Naive thymus-derived CD8-positive, alpha-beta T cell (primary cell): ENCODE measurements around the gene FAM50B. TPM values are rescaled to one million over a fixed set of nuclear protein-coding genes. Genes with fewer than 3 reads are reported as not detected.

Experiments used
- ATAC-seq, 2 donors: fragments of 150-1000 bp; cut with Tn5 transposase in 1 of 2; sonication (Bioruptor Pico), chemical (Tn5 transposase) in 1 of 2; 1 replicate in 1 of 2; 2 replicates in 1 of 2; pipeline ENCODE4 v1.10.0; 2021; ENCODE audit warnings: mild to moderate bottlenecking in 2 of 2, moderate library complexity in 2 of 2
- POLR2A ChIA-PET: fragments of 350-600 bp; sonication (Branson Sonifier 250); formaldehyde crosslinking; loops from one replicate; lab custom pipeline; 2021; ENCODE audit warnings: antibody characterized with exemption; lab: Charles Lee
- DNase-seq, 10 donors: peaks; one replicate each; pipeline versions ENCODE4 v3.0.0 to v3.0.0-alpha.2; 2020 to 2022
- H3K27ac Mint-ChIP-seq, 10 donors: one replicate each; pipeline ENCODE4 v1.8.0; 2020 to 2022; ENCODE audit warnings: mild to moderate bottlenecking in 10 of 10, mixed read lengths in 10 of 10, moderate library complexity in 4 of 10, inconsistent platforms in 1 of 10
- H3K27me3 Mint-ChIP-seq, 5 donors: one replicate each; pipeline ENCODE4 v1.8.0; 2021 to 2022; ENCODE audit warnings: mixed read lengths in 5 of 5
- H3K36me3 Mint-ChIP-seq, 3 donors: one replicate each; pipeline ENCODE4 v1.8.0; 2020 to 2022; ENCODE audit warnings: mixed read lengths in 3 of 3, mild to moderate bottlenecking in 2 of 3, inconsistent platforms in 1 of 3
- H3K4me1 Mint-ChIP-seq, 4 donors: one replicate each; pipeline ENCODE4 v1.8.0; 2021 to 2022; ENCODE audit warnings: mixed read lengths in 4 of 4
- H3K4me3 Mint-ChIP-seq, 10 donors: one replicate each; pipeline ENCODE4 v1.8.0; 2020 to 2022; ENCODE audit warnings: mild to moderate bottlenecking in 10 of 10, mixed read lengths in 10 of 10, moderate library complexity in 6 of 10, inconsistent platforms in 1 of 10
- H3K9me3 Mint-ChIP-seq, 9 donors: one replicate each; pipeline ENCODE4 v1.8.0; 2020 to 2022; ENCODE audit warnings: mixed read lengths in 9 of 9, mild to moderate bottlenecking in 3 of 9, inconsistent platforms in 1 of 9, moderate library complexity in 1 of 9
- polyA plus RNA-seq, 3 donors: library from polyadenylated mRNA; unstranded; fragments of 300-500 nt; fragmentation: Illumina TruSeq; gene quantifications; one replicate each; pipeline ENCODE4 v1.2.3, GENCODE V29; 2021
- total RNA-seq, 8 experiments: library from RNA in 2 of 8; stranded (reverse) in 2 of 8; gene quantifications; one replicate each; pipeline ENCODE4 v1.2.3 and lab custom pipeline; 2021 to 2026

The FAM50B gene
- total RNA-seq: 10 to 100 TPM; 11.5 to 12.3 TPM
- polyA plus RNA-seq: 10 to 100 TPM in 1 of 3 donors, 1 to 10 TPM in 2; 2.7 to 12.7 (median 5.8) TPM
- 0.98 to 9.3 (median 7.7) reads per million in 6 experiments for total RNA-seq (lab: John Stamatoyannopoulos, UW)

- ATAC-seq: peak; percentile 90 to 97
- peaks cover 0 to 13% (median 0%) of the 10 kb centered on the region in 9 donors for H3K9me3 Mint-ChIP-seq
- H3K27me3 Mint-ChIP-seq: no peaks in the 10 kb centered on the region
- peaks cover 0 to 13% (median 6%) of the 10 kb centered on the region in 4 donors for H3K4me1 Mint-ChIP-seq
- H3K4me3 Mint-ChIP-seq: peak within 1 kb of the TSS; percentile 70 to 91 (median 81)
- peak within 1 kb of the TSS; percentile 76 to 94 (median 88) for H3K27ac Mint-ChIP-seq
- H3K36me3 Mint-ChIP-seq: peaks cover 0 to 7% (median 0%) of the 10 kb centered on the region in 3 donors
- peak; percentile 78 to 95 (median 88) for DNase-seq
- POLR2A ChIA-PET: interaction anchor here (0.7 to 2.4 kb wide), 12 partner anchors 8 to 287 kb away, joined by 3 to 16 read pairs (median 4); partner anchors contain the start of gene ECI2
Measured at GRCh38 chr6:3848925-3849605, at the start of gene FAM50B. FAM50B (plus strand) TSS chr6:3849373; CDS start chr6:3849812, 439 bp downstream.

GRCh38 chr6:3799719-3800118, 49.5 kb upstream of the FAM50B start:
- Mint-ChIP-seq H3K27ac (no peak overlapping the region), H3K36me3 (no peaks in the 10 kb centered on the region), H3K27me3 (peaks cover 0 to 9% (median 2%) of the 10 kb centered on the region in 5 donors), H3K4me3 (no peak overlapping the region), H3K4me1 (no peaks in the 10 kb centered on the region), H3K9me3 (no peaks in the 10 kb centered on the region)
- DNase-seq: no peak
- ATAC-seq: no peak
- POLR2A ChIA-PET: no interaction called here

- Mint-ChIP-seq H3K27me3 (peaks cover 0 to 9% (median 2%) of the 10 kb centered on the region in 5 donors), H3K36me3 (no peaks in the 10 kb centered on the region), H3K4me3 (no peak overlapping the region), H3K27ac (no peak overlapping the region), H3K9me3 (no peaks in the 10 kb centered on the region), H3K4me1 (no peaks in the 10 kb centered on the region)
- POLR2A ChIA-PET: no interaction called here
- ATAC-seq: no peak
- no peak for DNase-seq
Measured at GRCh38 chr6:3800850-3801591, 48.2 kb upstream of the FAM50B start.

- Mint-ChIP-seq H3K27ac (no peak overlapping the region), H3K27me3 (peaks cover 0 to 9% (median 4%) of the 10 kb centered on the region in 5 donors), H3K4me3 (no peak overlapping the region), H3K36me3 (no peaks in the 10 kb centered on the region), H3K9me3 (no peaks in the 10 kb centered on the region), H3K4me1 (no peaks in the 10 kb centered on the region)
- POLR2A ChIA-PET: no interaction called here
- DNase-seq (no peak), ATAC-seq (no peak)
Measured at GRCh38 chr6:3801960-3802359, 47.2 kb upstream of the FAM50B start.

GRCh38 chr6:3803627-3804468, 45.3 kb upstream of the FAM50B start:
- H3K36me3 Mint-ChIP-seq: no peaks in the 10 kb centered on the region
- H3K4me1 Mint-ChIP-seq: no peaks in the 10 kb centered on the region
- DNase-seq: no peak
- no peak overlapping the region for H3K4me3 Mint-ChIP-seq
- H3K9me3 Mint-ChIP-seq: no peaks in the 10 kb centered on the region
- peak overlapping the region in 1 of 10 donors; percentile 30 for H3K27ac Mint-ChIP-seq
- POLR2A ChIA-PET: no interaction called here
- peaks cover 0 to 19% (median 6%) of the 10 kb centered on the region in 5 donors for H3K27me3 Mint-ChIP-seq
- ATAC-seq: no peak

GRCh38 chr6:3804964-3805363, 44.2 kb upstream of the FAM50B start:
- ATAC-seq (no peak), DNase-seq (no peak)
- POLR2A ChIA-PET: no interaction called here
- no peaks in the 10 kb centered on the region for H3K4me1 Mint-ChIP-seq
- H3K36me3 Mint-ChIP-seq: no peaks in the 10 kb centered on the region
- H3K9me3 Mint-ChIP-seq: no peaks in the 10 kb centered on the region
- peaks cover 0 to 13% (median 4%) of the 10 kb centered on the region in 5 donors for H3K27me3 Mint-ChIP-seq
- no peak overlapping the region for H3K27ac Mint-ChIP-seq
- H3K4me3 Mint-ChIP-seq: no peak overlapping the region

- DNase-seq: no peak
- no peak overlapping the region for H3K27ac Mint-ChIP-seq
- no peak for ATAC-seq
- no peak overlapping the region for H3K4me3 Mint-ChIP-seq
- no peaks in the 10 kb centered on the region for H3K9me3 Mint-ChIP-seq
- no peaks in the 10 kb centered on the region for H3K36me3 Mint-ChIP-seq
- H3K27me3 Mint-ChIP-seq: peaks cover 0 to 13% (median 4%) of the 10 kb centered on the region in 5 donors
- POLR2A ChIA-PET: no interaction called here
- H3K4me1 Mint-ChIP-seq: no peaks in the 10 kb centered on the region
Measured at GRCh38 chr6:3805448-3806123, 43.6 kb upstream of the FAM50B start.

GRCh38 chr6:3806169-3806922, 42.8 kb upstream of the FAM50B start:
- no peak for ATAC-seq
- Mint-ChIP-seq H3K9me3 (no peaks in the 10 kb centered on the region), H3K4me3 (no peak overlapping the region), H3K27ac (no peak overlapping the region), H3K27me3 (peaks cover 0 to 19% (median 4%) of the 10 kb centered on the region in 5 donors), H3K4me1 (no peaks in the 10 kb centered on the region), H3K36me3 (no peaks in the 10 kb centered on the region)
- DNase-seq: no peak
- POLR2A ChIA-PET: no interaction called here

- no peaks in the 10 kb centered on the region for H3K36me3 Mint-ChIP-seq
- no peaks in the 10 kb centered on the region for H3K4me1 Mint-ChIP-seq
- H3K4me3 Mint-ChIP-seq: no peak overlapping the region
- no peaks in the 10 kb centered on the region for H3K9me3 Mint-ChIP-seq
- POLR2A ChIA-PET: no interaction called here
- ATAC-seq: no peak
- DNase-seq: no peak
- peak overlapping the region in 1 of 10 donors; percentile 4 for H3K27ac Mint-ChIP-seq
- peaks cover 0 to 28% (median 8%) of the 10 kb centered on the region in 5 donors for H3K27me3 Mint-ChIP-seq
Measured at GRCh38 chr6:3808199-3808598, 41.0 kb upstream of the FAM50B start.

- no peak for ATAC-seq
- Mint-ChIP-seq H3K4me3 (no peak overlapping the region), H3K27ac (no peak overlapping the region), H3K36me3 (no peaks in the 10 kb centered on the region), H3K27me3 (peaks cover 0 to 28% (median 8%) of the 10 kb centered on the region in 5 donors), H3K9me3 (no peaks in the 10 kb centered on the region), H3K4me1 (no peaks in the 10 kb centered on the region)
- no peak for DNase-seq
- POLR2A ChIA-PET: no interaction called here
Measured at GRCh38 chr6:3808759-3809514, 40.2 kb upstream of the FAM50B start.

- Mint-ChIP-seq H3K4me3 (no peak overlapping the region), H3K4me1 (no peaks in the 10 kb centered on the region), H3K36me3 (no peaks in the 10 kb centered on the region), H3K27me3 (peaks cover 0 to 28% (median 8%) of the 10 kb centered on the region in 5 donors), H3K9me3 (no peaks in the 10 kb centered on the region), H3K27ac (no peak overlapping the region)
- no peak for DNase-seq
- ATAC-seq: no peak
- POLR2A ChIA-PET: no interaction called here
Measured at GRCh38 chr6:3809515-3809891, 39.7 kb upstream of the FAM50B start.
